ENCODE measurements around the gene STATH.
"Not testable (repeated sequence)": the region's sequence is repeated elsewhere in the genome, so short reads cannot be mapped to it uniquely, and the experiment has no call there.

Gene STATH, protein sequence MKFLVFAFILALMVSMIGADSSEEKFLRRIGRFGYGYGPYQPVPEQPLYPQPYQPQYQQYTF

GRCh38 chr4:69995526-69996016 lies at the start of gene STATH:
Gene STATH, plus strand, starts transcription at chr4:69995966. Its CDS starts 2,472 bp downstream, at chr4:69998438.
- no peak for DNase-seq (ENCODE audit: low read depth)

GRCh38 chr4:69951602-69952001 lies 44.2 kb upstream of the STATH start:
- no peak for DNase-seq (ENCODE audit: low read depth)

DNA sequence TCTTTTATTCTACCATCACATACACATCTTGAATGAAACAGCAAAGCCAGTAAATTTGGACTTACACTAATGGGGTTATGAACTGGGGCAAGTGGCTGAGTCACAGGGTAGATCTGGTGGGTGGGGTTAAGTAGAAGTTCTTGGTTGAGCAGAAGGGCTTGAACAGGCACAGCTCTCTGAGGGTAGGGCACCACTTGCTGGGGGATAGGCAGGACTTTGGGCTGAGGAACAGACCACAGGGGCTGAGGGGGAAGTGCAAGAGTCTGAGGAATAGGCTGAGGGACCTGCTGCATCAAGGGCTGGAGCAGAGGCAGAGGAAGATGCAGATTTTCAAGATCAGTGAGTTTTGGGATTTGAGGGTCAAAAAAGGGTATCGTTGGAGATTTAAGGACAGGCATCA lies 38.6 kb upstream of the STATH start:
- DNase-seq (ENCODE audit: low read depth): no peak

- no peak for DNase-seq (ENCODE audit: low read depth)
Observed at GRCh38 chr4:69965628-69966027, 30.1 kb upstream of the STATH start, which contains the start of gene CSN2. Gene CSN2, minus strand, starts transcription at chr4:69965728. Its CDS starts 4,733 bp downstream, at chr4:69960995.

GRCh38 chr4:69970071-69970470 lies 25.7 kb upstream of the STATH start:
- no peak for DNase-seq (ENCODE audit: low read depth)

DNA sequence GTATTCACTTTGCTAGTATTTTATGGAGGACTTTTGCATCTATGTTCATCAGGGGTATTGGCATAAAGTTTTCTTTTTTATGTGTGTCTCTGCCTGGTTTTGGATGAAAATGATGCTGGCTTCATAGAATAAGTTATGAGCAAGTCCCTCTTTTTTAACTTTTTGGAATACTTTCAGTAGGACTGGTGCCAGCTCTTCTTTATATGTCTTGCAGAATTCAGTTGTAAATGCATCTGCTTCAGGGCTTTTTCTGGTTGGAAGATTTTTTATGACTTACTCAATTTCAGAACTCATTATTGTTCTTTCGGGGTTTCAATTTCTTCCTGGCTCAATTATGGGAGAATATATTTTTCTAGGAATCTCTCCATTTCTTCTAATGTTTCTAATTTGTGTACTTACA lies 21.1 kb upstream of the STATH start:
- DNase-seq (ENCODE audit: low read depth): no peak

- DNase-seq (ENCODE audit: low read depth): no peak
Observed at GRCh38 chr4:69977582-69977981, 18.2 kb upstream of the STATH start.

GRCh38 chr4:69984030-69984443 lies 11.7 kb upstream of the STATH start:
- no peak for DNase-seq (ENCODE audit: low read depth)

- DNase-seq (ENCODE audit: low read depth): no peak
Observed at GRCh38 chr4:69986663-69987062, 9.1 kb upstream of the STATH start.

DNA sequence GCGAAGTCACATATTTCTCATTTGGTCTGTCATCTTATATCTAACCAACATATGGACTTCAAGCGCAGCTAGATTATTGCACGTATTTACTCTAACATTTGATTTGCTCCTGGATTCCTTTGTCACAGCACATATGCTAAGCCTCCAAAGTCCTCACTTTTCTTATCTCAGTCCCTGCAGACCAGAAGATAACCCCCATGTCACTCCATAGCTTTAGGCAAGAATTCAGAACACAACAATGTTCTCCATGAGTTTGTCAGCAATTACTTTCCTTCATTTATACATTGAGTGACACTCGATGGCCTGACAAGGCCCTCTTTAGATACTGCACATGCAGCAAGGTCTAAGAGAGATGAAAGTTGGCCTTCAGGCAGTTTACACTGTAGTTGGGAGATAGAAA lies 4.8 kb upstream of the STATH start:
- no peak for DNase-seq (ENCODE audit: low read depth)

- no peak for DNase-seq (ENCODE audit: low read depth)
Observed at GRCh38 chr4:69994782-69995181, 984 bp upstream of the STATH start.

DNA sequence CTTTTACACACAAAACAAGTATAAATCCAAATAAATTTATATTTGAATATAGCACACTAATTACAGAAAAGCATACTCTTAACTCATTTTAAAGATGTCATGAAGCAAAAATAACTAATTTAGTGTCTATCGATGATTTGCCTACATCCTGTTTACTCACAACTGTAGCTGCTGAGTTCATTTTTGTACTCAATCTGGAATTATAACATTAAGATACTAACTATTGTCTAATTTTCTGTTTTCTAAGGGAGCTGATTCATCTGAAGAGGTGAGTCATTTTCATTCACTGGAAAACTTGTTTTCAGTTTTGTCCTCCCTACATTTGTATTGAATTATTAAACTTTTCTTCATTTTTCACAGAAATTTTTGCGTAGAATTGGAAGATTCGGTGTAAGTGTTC lies 3.7 kb downstream of the STATH start:
- no peak for DNase-seq (ENCODE audit: low read depth)

DNA sequence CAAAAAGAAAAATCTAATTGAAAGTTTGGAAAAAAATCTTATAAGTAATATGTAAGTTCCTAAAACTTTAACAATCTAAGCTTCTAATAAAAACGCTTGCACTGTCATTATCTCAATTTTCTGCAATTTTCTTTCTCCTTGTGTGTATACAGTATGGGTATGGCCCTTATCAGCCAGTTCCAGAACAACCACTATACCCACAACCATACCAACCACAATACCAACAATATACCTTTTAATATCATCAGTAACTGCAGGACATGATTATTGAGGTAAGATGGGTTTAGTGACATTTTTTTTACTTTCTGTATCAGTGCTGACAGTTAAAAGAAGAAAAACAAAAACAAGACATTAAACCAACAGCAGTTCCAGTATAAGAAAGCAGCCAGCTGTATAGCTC lies 4.9 kb downstream of the STATH start:
- no peak for DNase-seq (ENCODE audit: low read depth)

DNA sequence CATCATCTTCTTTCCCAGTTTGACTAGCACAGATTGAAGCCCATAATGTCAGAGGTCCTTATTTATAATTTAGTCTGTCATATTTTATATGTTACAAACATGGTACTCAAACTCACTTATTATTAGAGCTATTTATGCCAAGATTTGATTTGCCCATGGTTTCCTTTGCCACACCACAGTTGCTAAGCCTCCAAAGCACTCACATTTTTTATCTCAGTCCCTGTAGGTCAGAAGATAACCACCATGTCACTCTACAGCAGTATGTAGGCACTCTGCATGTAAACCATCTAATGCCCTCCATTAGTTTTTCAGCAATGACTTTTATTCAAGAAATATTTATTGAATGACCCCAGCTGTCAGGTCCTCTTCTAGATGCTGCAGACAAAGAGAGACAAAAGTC lies 6.7 kb downstream of the STATH start:
- no peak for DNase-seq (ENCODE audit: low read depth)

DNA sequence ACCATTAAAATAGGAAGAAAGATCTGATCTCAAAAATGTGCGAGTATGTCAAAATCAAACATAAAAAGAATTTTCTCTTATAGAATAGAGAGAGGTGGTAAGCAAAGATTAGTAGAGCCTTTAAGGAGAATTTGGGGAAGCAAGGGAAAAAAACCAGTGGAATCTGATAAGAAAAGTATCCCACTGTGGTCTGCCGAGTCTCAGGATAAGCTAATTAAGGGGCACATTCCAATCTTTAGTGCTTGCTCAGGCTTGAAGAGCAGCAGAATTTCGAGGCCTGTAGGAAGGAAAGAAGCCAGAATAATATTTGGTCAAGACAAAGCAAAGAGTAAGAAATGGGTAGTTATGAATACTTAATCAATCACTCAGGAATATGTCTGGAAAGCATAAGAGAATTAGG lies 13.0 kb downstream of the STATH start:
- DNase-seq (ENCODE audit: low read depth): no peak

DNA sequence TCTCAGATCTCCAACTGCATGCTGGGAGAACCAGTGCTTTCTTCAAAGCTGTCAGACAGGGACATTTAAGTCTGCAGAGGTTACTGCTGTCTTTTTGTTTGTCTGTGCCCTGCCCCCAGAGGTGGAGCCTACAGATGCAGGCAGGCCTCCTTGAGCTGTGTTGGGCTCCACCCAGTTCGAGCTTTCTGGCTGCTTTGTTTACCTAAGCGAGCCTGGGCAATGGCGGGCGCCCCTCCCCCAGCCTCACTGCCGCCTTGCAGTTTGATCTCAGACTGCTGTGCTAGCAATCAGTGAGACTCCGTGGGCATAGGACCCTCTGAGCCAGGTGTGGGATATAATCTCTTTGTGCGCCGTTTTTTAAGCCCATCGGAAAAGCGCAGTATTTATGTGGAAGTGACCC lies 23.2 kb downstream of the STATH start:
- not testable (repeated sequence) for DNase-seq (ENCODE audit: low read depth)

GRCh38 chr4:70023218-70023617 lies 27.5 kb downstream of the STATH start:
- DNase-seq (ENCODE audit: low read depth): no peak

DNA sequence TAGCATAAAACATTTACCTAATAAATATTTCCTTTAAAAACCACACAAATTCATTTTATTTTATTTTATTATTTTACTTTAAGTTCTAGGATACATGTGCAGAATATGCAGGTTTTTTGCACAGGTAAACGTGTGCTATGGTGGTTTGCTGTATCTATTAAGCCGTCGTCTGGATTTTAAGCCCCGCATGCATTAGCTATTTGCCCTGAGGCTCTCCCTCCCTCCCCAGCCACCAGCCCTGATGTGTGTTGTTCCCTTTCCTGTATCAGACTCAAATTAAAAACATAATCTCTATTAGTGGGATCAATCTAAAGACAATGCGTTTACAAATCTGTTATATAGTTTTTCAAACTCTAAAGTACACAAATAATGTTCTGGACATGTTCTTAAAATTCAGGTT lies 31.2 kb downstream of the STATH start:
- DNase-seq (ENCODE audit: low read depth): no peak

DNA sequence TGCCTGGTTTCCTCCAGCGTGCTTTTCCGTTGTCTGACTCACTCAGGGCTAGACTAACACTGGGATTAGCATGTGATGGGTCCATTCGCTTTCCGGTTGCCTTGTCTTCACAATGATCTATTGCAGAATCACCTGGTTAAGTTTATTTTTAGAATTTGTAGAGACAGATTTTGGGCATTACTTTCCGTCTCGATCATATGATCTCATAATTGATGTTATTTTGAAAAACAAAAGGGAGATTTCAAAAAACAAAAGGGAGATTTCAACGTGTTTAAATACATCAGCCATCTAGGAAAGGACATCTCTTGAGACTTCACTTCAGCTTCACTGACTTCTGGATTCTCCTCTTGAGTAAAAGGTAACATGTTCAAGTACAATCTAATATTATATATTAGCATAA lies 32.4 kb downstream of the STATH start, which contains the start of gene HTN3:
HTN3 (plus strand) TSS at position 301 of the 400 bp plus-strand sequence. CDS start 2,282 bp downstream, outside the sequence.
- DNase-seq (ENCODE audit: low read depth): not testable (repeated sequence)

DNA sequence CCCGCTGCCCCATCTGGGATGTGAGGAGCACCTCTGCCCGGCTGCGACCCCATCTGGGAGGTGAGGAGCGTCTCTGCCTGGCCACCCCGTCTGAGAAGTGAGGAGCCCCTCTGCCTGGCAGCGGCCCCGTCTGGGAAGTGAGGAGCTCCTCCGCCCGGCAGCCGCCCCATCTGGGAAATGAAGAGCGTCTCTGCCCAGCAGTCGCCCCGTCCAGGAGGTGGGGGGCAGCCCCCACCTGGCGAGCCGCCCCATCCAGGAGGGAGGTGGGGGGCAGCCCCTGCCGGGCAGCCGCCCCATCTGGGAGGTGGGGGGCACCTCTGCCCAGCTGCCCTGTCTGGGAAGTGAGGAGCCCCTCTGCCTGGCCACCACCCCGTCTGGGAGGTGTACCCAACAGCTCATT lies 41.8 kb downstream of the STATH start:
- not testable (repeated sequence) for DNase-seq (ENCODE audit: low read depth)

GRCh38 chr4:70039928-70040327 lies 44.2 kb downstream of the STATH start:
- not testable (repeated sequence) for DNase-seq (ENCODE audit: low read depth)

GRCh38 chr4:70041652-70042286 lies 46.0 kb downstream of the STATH start:
- DNase-seq (ENCODE audit: low read depth): no peak

DNA sequence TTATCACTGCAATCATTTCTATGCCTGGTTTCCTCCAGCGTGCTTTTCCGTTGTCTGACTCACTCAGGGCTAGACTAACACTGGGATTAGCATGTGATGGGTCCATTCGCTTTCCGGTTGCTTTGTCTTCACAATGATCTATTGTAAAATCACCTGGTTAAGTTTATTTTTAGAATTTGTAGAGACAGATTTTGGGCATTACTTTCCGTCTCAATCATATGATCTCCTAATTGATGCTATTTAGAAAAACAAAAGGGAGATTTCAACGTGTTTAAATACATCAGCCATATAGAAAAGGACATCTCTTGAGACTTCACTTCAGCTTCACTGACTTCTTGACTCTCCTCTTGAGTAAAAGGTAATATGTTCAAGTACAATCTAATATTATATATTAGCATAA lies 54.4 kb downstream of the STATH start, which contains the start of gene HTN1:
HTN1 (plus strand) TSS at position 301 of the 400 bp plus-strand sequence. CDS start 2,639 bp downstream, outside the sequence.
- not testable (repeated sequence) for DNase-seq (ENCODE audit: low read depth)
